ENCODE results near the gene SLC12A8.

DNA sequence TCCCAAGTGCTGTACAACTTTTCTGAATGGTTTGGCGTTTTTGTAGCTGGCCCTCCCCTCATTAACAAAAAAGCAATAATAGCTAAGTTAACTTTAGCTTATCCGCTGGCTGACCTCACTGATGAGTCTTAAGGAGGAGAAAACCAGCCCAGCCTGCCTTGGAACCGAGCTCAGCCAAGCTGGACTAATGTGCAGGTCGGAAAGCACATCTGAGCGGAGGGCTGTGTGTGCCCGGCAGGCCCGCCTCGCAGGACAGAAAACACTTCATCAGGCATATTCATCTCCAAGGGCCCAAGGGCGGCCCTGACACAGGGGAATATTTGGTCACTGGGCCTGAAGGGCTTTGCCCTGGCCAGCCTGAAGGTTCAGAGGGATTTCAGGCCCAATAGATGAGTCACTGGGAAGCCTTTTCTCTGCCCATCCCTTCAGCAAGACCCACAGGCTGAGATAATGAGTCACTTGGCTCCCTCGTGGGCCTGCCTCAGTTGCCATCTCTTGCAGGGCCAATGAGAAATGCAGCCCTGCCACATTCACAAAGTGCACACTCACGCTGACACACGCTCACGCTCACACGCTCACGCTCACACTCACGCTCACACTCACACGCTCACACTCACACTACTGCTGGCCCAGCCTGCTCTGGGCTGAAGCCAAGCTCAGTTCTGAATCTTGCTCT, 75.1 kb downstream of the SLC12A8 start:
- TF ChIP-seq CTCF (IDR thresholded peaks at IDR 0.05 in 8 of 11, conservative IDR thresholded peaks at IDR 0.05 in 3 of 11) (no peak), POLR2A (IDR thresholded peaks at IDR 0.05) (no peak), POLR2AphosphoS5 (IDR thresholded peaks at IDR 0.05) (no peak)
